GM21447 (cell line): ENCODE data around the gene FRMD4A.
"Not testable (repeated sequence)": the region's sequence is repeated elsewhere in the genome, so short reads cannot be mapped to it uniquely, and the experiment has no call there.

ENCODE experiments used
- ATAC-seq: cut with Tn5 transposase; IDR thresholded peaks from one replicate; pipeline ENCODE4 v1.9.1; 2021; ENCODE audit not compliant: unreplicated experiment

The FRMD4A gene

DNA sequence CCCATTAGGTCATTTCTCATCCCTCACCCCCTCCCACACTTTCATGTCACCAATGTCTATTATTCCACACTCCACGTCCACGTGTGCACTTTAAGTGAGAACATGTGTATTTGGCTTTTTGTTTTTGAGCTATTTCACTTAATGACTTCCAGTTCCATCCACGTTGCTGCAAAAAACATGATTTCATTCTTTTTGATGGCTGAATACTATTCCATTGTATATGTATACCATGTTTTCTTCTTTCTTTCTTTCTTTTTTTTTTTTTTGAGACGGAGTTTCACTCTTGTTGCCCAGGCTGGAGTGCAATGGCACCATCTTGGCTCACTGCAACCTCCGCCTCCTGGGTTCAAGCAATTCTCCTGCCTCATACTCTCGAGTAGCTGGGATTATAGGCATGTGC is 502.4 kb downstream of the FRMD4A start:
- not testable (repeated sequence) for ATAC-seq

DNA sequence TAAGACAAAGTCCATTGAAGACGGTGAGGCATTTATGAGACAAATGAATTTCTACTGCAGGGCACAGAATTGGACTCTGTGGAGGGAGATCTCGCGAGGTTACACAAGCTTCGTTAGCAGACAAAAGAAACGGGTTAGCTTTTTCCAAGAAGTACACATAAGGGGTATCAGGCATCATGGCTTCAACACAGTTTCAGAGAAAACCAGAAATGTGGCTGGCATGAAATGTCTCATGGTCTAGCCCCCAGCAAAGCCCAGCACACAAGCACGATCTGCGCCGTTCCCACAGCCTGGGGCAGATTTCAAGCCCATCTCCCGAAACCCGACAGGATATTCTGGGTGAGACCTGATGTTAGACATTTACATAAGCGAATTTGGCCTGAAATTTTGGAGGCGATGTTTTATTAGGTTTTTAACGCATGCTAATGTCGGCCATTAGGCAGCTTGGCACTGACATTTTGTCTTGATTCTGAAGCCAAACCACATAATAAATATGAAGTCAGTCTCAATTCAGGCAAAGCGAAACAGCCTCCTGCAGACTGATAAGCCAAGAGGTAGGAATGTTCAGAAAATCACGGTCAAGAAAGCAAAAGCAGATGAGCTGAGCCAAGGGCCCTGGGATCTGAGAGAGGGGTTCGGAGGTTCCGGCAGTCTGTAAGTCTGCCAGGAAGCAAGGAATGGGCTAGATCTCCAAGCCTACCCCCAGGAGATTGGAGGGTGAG is 503.5 kb downstream of the FRMD4A start:
- ATAC-seq: no peak

- no peak for ATAC-seq
Observed at GRCh38 chr10:13823709-13824405, 506.9 kb downstream of the FRMD4A start.

GRCh38 chr10:13823096-13823708 is 507.5 kb downstream of the FRMD4A start:
- ATAC-seq: no peak

- ATAC-seq: no peak
Observed at GRCh38 chr10:13822490-13822889, 508.2 kb downstream of the FRMD4A start.

- ATAC-seq: no peak
Observed at GRCh38 chr10:13820964-13821337, 509.8 kb downstream of the FRMD4A start.

- no peak for ATAC-seq
Observed at GRCh38 chr10:13820119-13820963, 510.4 kb downstream of the FRMD4A start.

DNA sequence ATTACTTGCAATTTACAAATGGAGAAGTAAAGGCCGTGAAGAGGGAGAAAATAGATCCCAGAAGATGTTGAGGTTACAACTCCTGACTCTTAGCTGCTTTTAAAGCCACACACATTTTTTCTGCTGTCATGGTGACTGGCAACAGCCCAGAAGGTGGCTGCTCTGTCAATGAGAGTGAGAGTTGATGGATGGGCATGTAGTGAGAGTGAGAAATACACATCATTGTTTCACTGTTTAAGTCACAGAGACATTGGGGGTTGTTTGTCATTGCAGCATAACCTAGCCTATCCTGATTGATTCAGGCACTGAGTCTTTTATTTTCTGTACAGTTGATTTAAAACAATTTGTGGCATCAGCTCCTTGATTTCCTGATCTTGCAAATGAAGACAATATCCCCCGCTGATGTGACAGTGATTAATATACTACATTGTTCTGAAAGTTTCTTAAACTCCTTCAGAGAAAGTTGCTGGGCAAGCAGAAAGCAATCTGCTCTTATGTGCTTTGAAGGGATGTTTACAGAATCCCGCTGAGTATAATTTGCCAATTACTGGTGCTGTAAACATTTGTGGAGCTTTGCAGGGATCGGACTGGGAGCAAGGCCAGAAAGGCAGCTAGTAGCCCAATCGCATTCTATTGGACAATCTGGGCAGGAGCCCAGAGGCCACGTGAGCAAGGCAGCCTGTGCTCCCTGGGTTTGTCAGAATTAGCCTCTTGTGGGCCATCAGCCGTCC is 514.4 kb downstream of the FRMD4A start:
- ATAC-seq: no peak

DNA sequence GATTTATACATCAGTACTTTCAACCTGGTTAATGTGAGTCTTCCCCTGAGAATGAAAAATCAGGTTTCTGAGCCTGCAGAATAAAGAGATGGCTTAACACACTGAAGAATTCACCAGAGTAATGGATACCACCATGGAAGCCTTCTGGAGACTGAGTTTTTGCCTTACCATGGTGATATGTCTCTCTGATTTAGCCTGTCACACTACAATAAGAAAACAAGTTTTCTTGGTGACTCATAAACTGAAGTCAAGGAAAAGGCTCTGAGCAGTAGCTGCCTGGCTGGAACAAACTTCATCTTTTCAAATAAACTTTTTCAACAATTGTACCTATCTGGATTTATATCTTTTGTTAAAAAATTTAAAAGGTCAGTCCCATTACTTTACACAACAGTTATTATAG is 515.0 kb downstream of the FRMD4A start:
- ATAC-seq: no peak

- ATAC-seq: no peak
Observed at GRCh38 chr10:13813550-13813949, 517.2 kb downstream of the FRMD4A start.

DNA sequence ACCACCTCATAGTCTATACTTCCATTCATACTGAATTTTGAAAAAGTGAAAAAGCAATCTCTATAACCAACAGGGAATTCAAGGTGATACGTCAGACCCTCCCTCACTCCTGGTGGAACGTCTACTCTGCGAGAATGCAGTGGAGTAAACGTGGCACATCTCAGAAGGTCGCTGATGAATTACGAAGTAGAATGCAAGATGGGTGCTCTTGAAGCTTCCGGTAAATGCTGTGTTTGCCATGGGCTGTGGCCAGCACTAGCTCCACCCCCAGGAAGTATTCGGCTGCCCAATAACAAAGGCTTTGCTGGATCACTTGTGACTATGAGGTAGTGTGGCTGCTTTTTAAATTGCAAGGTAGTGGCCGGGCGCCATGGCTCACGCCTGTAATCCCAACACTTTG is 517.9 kb downstream of the FRMD4A start:
- no peak for ATAC-seq

DNA sequence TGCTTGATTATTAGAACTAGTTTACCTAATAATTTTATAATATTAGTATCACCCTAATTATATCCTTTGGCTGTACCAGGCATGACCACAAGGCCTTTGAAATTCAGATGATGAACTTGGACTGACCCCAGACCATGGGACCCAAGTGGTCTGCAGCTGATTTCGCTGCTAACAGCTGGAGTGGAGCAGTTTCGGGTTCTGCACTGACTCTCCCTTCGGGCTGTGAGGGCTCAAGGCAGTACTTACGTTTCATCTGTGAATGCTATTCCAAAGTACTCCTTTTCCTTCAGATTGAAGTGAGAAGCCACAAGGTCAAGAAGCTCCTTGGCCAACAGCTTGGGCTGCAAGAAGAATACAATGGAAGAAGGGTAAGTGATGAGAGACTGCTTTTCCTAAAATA is 520.2 kb downstream of the FRMD4A start:
- ATAC-seq: no peak

DNA sequence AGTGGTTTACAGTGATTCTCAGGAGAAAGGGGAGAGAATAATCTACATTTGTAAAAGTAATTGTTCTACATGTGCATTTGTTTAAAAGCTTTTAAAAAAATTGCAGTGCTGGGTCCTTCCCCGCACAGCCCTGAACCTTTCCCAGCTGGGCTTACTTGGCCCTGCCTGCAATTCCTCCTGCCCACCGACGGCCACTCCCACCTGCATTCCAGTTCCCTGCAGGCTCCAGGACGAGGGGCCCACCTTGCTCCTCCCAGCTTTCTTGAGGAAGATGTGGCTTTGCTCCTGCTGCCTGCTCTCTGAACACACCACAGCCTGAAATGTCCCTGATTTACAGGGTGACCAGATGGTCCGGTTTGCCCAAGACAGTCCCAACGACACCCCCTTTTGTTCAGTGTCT is 521.3 kb downstream of the FRMD4A start:
- ATAC-seq: no peak

- ATAC-seq: no peak
Observed at GRCh38 chr10:13808556-13809391, 522.0 kb downstream of the FRMD4A start.

DNA sequence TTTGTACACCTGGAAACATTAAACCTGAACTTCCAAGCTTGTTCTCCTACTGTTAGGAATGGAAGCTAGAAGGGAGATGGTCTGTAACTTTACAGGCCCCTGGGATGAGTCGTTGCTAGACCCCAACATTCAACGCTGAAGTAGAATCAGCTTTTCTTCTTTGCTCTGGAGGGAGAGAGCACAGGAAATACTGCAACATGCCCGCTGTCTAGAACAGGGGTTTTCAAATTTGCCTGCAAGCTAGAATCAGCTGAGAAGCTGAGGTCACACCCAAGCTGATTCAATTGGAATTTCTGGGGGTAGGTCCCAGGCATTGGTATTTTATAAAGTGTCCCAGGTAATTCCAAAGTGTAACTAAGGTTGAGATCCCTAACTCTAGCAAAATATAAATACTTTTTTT is 524.3 kb downstream of the FRMD4A start:
- no peak for ATAC-seq

- no peak for ATAC-seq
Observed at GRCh38 chr10:13803566-13804554, 526.9 kb downstream of the FRMD4A start.

GRCh38 chr10:13801907-13802288 is 528.8 kb downstream of the FRMD4A start:
- ATAC-seq: no peak

- no peak for ATAC-seq
Observed at GRCh38 chr10:13801156-13801906, 529.4 kb downstream of the FRMD4A start.
